K562 (cell line): ENCODE results near the gene PTOV1. TPM values are rescaled to one million over a fixed set of nuclear protein-coding genes. Genes with fewer than 3 reads are reported as not detected.
A peak's percentile ranks its signal among the peaks of the same experiment; 100 is the strongest.

ENCODE experiments used
- ATAC-seq: fragments of 200-7000 bp; cut with Tn5 transposase; 3 replicates; pipeline ENCODE4 v1.9.1; 2020; ENCODE audit warnings: moderate library complexity
- BruUV-seq: library from RNA; stranded (reverse); fragments of 400-500 nt; replicated peaks from 2 replicates; lab custom pipeline; 2021; lab: Mats Ljungman, UMichigan
- CTCF ChIA-PET: fragments of 300-600 bp; formaldehyde crosslinking; extraction: SDS; loops from one replicate; lab custom pipeline; 2021; ENCODE audit warnings: low intra/inter-chr PET ratio; lab: Yijun Ruan, JAX
- POLR2A ChIA-PET: fragments of 300-600, 350-650 bp; sonication (Branson Sonifier 250); formaldehyde crosslinking; extraction: SDS; loops from one replicate; lab custom pipeline; 2021; ENCODE audit warnings: antibody characterized with exemption, inconsistent platforms; lab: Yijun Ruan, JAX
- DNase-seq, 4 experiments: peaks; one replicate each; pipeline versions ENCODE4 v3.0.0 to v3.0.0-alpha.2; 2011 to 2018; ENCODE audit warnings: low spot score in 3 of 4, mixed read lengths in 3 of 4; ENCODE audit errors: extremely low read depth in 1 of 4
- FAIRE-seq: peaks from 2 replicates; lab custom pipeline; 2011; peaks lifted over from hg19 to GRCh38; lab: Jason Lieb, UNC
- H2AFZ ChIP-seq: 2 replicates; pipeline ENCODE4 v1.6.0; 2011; ENCODE audit warnings: low read depth, low read length, control low read depth, inconsistent platforms
- H3K27ac ChIP-seq: fragments of 200-600 bp; 3 replicates; pipeline ENCODE4 v1.8.0; 2011; ENCODE audit warnings: low read depth, mild to moderate bottlenecking, control low read depth, inconsistent platforms, low read length, moderate library complexity, mixed read lengths; ENCODE audit errors: extremely low read depth
- H3K27me3 ChIP-seq, 2 experiments: fragments of 300-600 bp in 1 of 2; 2 replicates in 1 of 2; 3 replicates in 1 of 2; pipeline versions ENCODE4 v1.6.0 to v1.8.0; 2011; ENCODE audit warnings: inconsistent platforms in 2 of 2, low read length in 2 of 2, mild to moderate bottlenecking in 1 of 2, mixed read lengths in 1 of 2, moderate library complexity in 1 of 2; ENCODE audit not compliant: control insufficient read depth in 2 of 2, insufficient read depth in 2 of 2
- H3K36me3 ChIP-seq: fragments of 300-600 bp; 3 replicates; pipeline ENCODE4 v1.8.0; 2011; ENCODE audit warnings: mild to moderate bottlenecking, low read length, inconsistent platforms; ENCODE audit not compliant: control insufficient read depth, insufficient read depth
- H3K4me1 ChIP-seq, 2 experiments: fragments of 200-600 bp in 1 of 2; replicated peaks in 1 of 2; 2 replicates in 1 of 2; 3 replicates in 1 of 2; pipeline versions ENCODE4 v1.5.1 to v1.8.0; 2011; ENCODE audit warnings: inconsistent platforms in 2 of 2, low read length in 2 of 2, mild to moderate bottlenecking in 1 of 2, mixed read lengths in 1 of 2, moderate library complexity in 1 of 2; ENCODE audit not compliant: control insufficient read depth in 2 of 2, insufficient read depth in 2 of 2
- H3K4me2 ChIP-seq: 2 replicates; pipeline ENCODE4 v1.6.1; 2011; ENCODE audit warnings: low read length, control low read depth, inconsistent platforms, mixed read lengths; ENCODE audit not compliant: insufficient read depth
- H3K4me3 ChIP-seq: fragments of 200-600 bp; sonication (generic), shearing (Covaris generic); 2 replicates; pipeline ENCODE4 v1.5.1; 2016; ENCODE audit warnings: control low read depth, inconsistent platforms
- H3K79me2 ChIP-seq: fragments of 200-600 bp; 3 replicates; pipeline ENCODE4 v1.8.0; 2011; ENCODE audit warnings: low read length, inconsistent platforms; ENCODE audit not compliant: control insufficient read depth, insufficient read depth
- H3K9ac ChIP-seq, 2 experiments: 2 replicates each; pipeline versions ENCODE4 v1.6.0 to v1.6.1; 2011; ENCODE audit warnings: low read depth in 2 of 2, low read length in 2 of 2, control low read depth in 1 of 2, inconsistent platforms in 1 of 2, mild to moderate bottlenecking in 1 of 2, mixed read lengths in 1 of 2; ENCODE audit not compliant: insufficient read depth in 1 of 2
- H3K9me1 ChIP-seq: one replicate; pipeline ENCODE4 v1.6.0; 2011; ENCODE audit warnings: inconsistent platforms, mild to moderate bottlenecking, low read length, moderate library complexity; ENCODE audit not compliant: control insufficient read depth, insufficient read depth
- H3K9me3 ChIP-seq: replicated peaks from 2 replicates; pipeline ENCODE4 v1.5.1; 2011; ENCODE audit warnings: low read depth, low read length, inconsistent platforms; ENCODE audit not compliant: control insufficient read depth, insufficient read depth
- H4K20me1 ChIP-seq: replicated peaks from 2 replicates; pipeline ENCODE4 v1.6.1; 2011; ENCODE audit warnings: low read length, inconsistent platforms, mixed read lengths; ENCODE audit not compliant: control insufficient read depth, insufficient read depth
- COPS2 ChIP-seq: fragments of 450-650 bp; conservative IDR thresholded peaks from 2 replicates; pipeline ENCODE4 v1.6.1; 2016; ENCODE audit warnings: mild to moderate bottlenecking, moderate library complexity
- ESRRA ChIP-seq: fragments of 450-650 bp; IDR thresholded peaks from 2 replicates; pipeline ENCODE4 v1.6.1; 2014; ENCODE audit warnings: low read depth, mild to moderate bottlenecking, moderate library complexity, borderline replicate concordance
- FOXA3 ChIP-seq, 2 experiments: fragments of 450-650 bp in 1 of 2; sonication (generic) in 1 of 2; formaldehyde crosslinking; IDR thresholded peaks in 1 of 2; conservative IDR thresholded peaks in 1 of 2; 2 replicates each; pipeline versions ENCODE4 v1.4.0 to v1.8.0; 2020 to 2022; ENCODE audit warnings: mild to moderate bottlenecking in 2 of 2, missing genetic modification reagents in 1 of 2
- FUS ChIP-seq: fragments of 200-400 bp; formaldehyde crosslinking; optimal IDR thresholded peaks from 2 replicates; pipeline ENCODE3; 2017; ENCODE audit warnings: low read depth, low read length
- GTF2F1 ChIP-seq: IDR thresholded peaks from 2 replicates; pipeline ENCODE4 v1.6.1; 2011; ENCODE audit warnings: low read depth, low read length, improper control_type of control experiment
- KHSRP ChIP-seq: fragments of 450-650 bp; IDR thresholded peaks from 2 replicates; pipeline ENCODE4 v1.6.1; 2017
- MYNN ChIP-seq, 2 experiments: sonication (generic); formaldehyde crosslinking in 1 of 2; IDR thresholded peaks; 2 replicates each; pipeline versions ENCODE4 v1.5.0 to v1.6.1; 2016 to 2020; ENCODE audit warnings: antibody characterized with exemption in 1 of 2, missing genetic modification reagents in 1 of 2
- NCOR1 ChIP-seq: fragments of 450-650 bp; IDR thresholded peaks from 2 replicates; pipeline ENCODE4 v1.6.1; 2016; ENCODE audit warnings: mild to moderate bottlenecking, moderate library complexity
- POLR2A ChIP-seq: fragments of 450-650 bp; conservative IDR thresholded peaks from 2 replicates; pipeline ENCODE4 v1.6.1; 2016
- POLR2G ChIP-seq: fragments of 200-400 bp; formaldehyde crosslinking; IDR thresholded peaks from 2 replicates; pipeline ENCODE4 v1.6.1; 2017; ENCODE audit warnings: low read depth, mild to moderate bottlenecking, antibody characterized with exemption, low read length, moderate library complexity
- RBFOX2 ChIP-seq: fragments of 200-400 bp; formaldehyde crosslinking; IDR thresholded peaks from 2 replicates; pipeline ENCODE4 v1.6.1; 2017; ENCODE audit warnings: low read depth, mild to moderate bottlenecking, low read length, moderate library complexity
- RBM15 ChIP-seq: fragments of 200-400 bp; formaldehyde crosslinking; IDR thresholded peaks from 2 replicates; pipeline ENCODE4 v1.6.1; 2018; ENCODE audit warnings: mild to moderate bottlenecking, low read length, moderate library complexity; ENCODE audit not compliant: insufficient read depth
- RCOR1 ChIP-seq, 2 experiments: IDR thresholded peaks; 2 replicates each; pipeline ENCODE4 v1.6.1; 2012; ENCODE audit warnings: low read depth in 2 of 2, low read length in 2 of 2, borderline replicate concordance in 1 of 2, improper control_type of control experiment in 1 of 2
- SRF ChIP-seq, 2 experiments: fragments of 250-450, 450-650 bp in 1 of 2; sonication (Bioruptor Pico) in 1 of 2; sonication (generic) in 1 of 2; formaldehyde crosslinking; IDR thresholded peaks; 2 replicates each; pipeline versions ENCODE4 v1.5.0 to v1.5.1; 2020 to 2022; ENCODE audit warnings: mild to moderate bottlenecking in 1 of 2, missing genetic modification reagents in 1 of 2
- SRSF9 ChIP-seq: fragments of 200-400 bp; formaldehyde crosslinking; IDR thresholded peaks from 2 replicates; pipeline ENCODE4 v1.6.1; 2017; ENCODE audit warnings: low read depth, low read length, borderline replicate concordance
- TEAD4 ChIP-seq, 2 experiments: sonication (generic) in 1 of 2; formaldehyde crosslinking in 1 of 2; IDR thresholded peaks; 2 replicates each; pipeline versions ENCODE4 v1.6.1 to v1.8.0; 2012 to 2022; ENCODE audit warnings: borderline replicate concordance in 1 of 2, inconsistent platforms in 1 of 2, low read length in 1 of 2, mild to moderate bottlenecking in 1 of 2, missing genetic modification reagents in 1 of 2
- ZBTB33 ChIP-seq: sonication (generic); formaldehyde crosslinking; IDR thresholded peaks from 2 replicates; pipeline ENCODE4 v1.8.1; 2023; ENCODE audit warnings: mild to moderate bottlenecking, missing genetic modification reagents
- ZC3H11A ChIP-seq: IDR thresholded peaks from 2 replicates; pipeline ENCODE4 v1.6.1; 2012; ENCODE audit warnings: low read depth, low read length, improper control_type of control experiment
- ZKSCAN8 ChIP-seq: fragments of 200-800 bp; sonication (Bioruptor generic); IDR thresholded peaks from 2 replicates; pipeline ENCODE4 v1.6.1; 2016; ENCODE audit warnings: missing genetic modification characterization, missing compliant biosample characterization
- ZNF699 ChIP-seq: fragments of 250-450 bp; sonication (Bioruptor Pico); IDR thresholded peaks from 2 replicates; pipeline ENCODE4 v1.8.0; 2021; ENCODE audit warnings: mild to moderate bottlenecking, moderate library complexity; ENCODE audit not compliant: insufficient replicate concordance
- WGBS: fragments of 100-300 bp; shearing (Covaris generic); methylation state at CpG from one replicate; pipeline ENCODE4 v1.1.6; 2016; ENCODE audit warnings: low coverage, mixed read lengths; ENCODE audit not compliant: insufficient coverage; ENCODE audit errors: missing lambda C conversion rate; 5-methylcytosine and 5-hydroxymethylcytosine counted together
- in situ Hi-C: fragments of 300-500 bp; cut with MboI; formaldehyde crosslinking; loops from 4 replicates; pipeline ENCODE4 v1.15.0; 2018; ENCODE audit warnings: inconsistent platforms, mixed read lengths
- intact Hi-C: fragments of 100-400 bp; cut with micrococcal nuclease; formaldehyde crosslinking; loops from 2 replicates; pipeline ENCODE4 v1.14.2; 2022
- polyA plus RNA-seq, 8 experiments: library from polyadenylated mRNA; depleted of rRNA in 4 of 8; stranded (reverse) in 5 of 8; unstranded in 3 of 8; fragments of >200 nt; fragmentation: Nextera tagmentation in 2 of 8; fragmentation: Illumina TruSeq in 1 of 8; extraction: Ambion mirVana in 2 of 8; extraction: Trizol in 1 of 8; gene quantifications; 2 replicates each; pipeline versions ENCODE4 v1.2.1 to v1.2.3, GENCODE V29; 2011 to 2014; ENCODE audit warnings: inconsistent platforms in 1 of 8, missing spikeins in 1 of 8
- total RNA-seq, 7 experiments: library from RNA; depleted of rRNA in 6 of 7; stranded (reverse); fragments of >200 nt in 6 of 7; fragmentation: Illumina TruSeq in 2 of 7; extraction: Trizol in 2 of 7; gene quantifications; 2 replicates each; pipeline versions ENCODE4 v1.2.1 to v1.2.3, GENCODE V29; 2011 to 2021; ENCODE audit warnings: low replicate concordance in 1 of 7

The PTOV1 gene
- total and polyA plus RNA-seq, 9 of the 15 experiments (the other 6 are each of a cell fraction or from before 2014, with no cell fraction given): 4.9 to 169 (median 43.5) TPM

GRCh38 chr19:49855676-49856573, 5.0 kb downstream of the PTOV1 start:
- Histone ChIP-seq H3K36me3 (peaks cover 82% of the 10 kb centered on the region), H3K4me1 (peaks cover 11 to 79% of the 10 kb centered on the region in 2 experiments), H3K27ac (no peak overlapping the region), H4K20me1 (peaks cover 27% of the 10 kb centered on the region), H3K9me1 (peaks cover 8% of the 10 kb centered on the region), H2AFZ (no peak overlapping the region), H3K9ac (peak overlapping the region in 1 of 2 experiments; percentile 36; a peak in 1 of 4 replicates), H3K4me2 (no peak overlapping the region), H3K79me2 (peaks cover 36% of the 10 kb centered on the region), H3K9me3 (no peaks in the 10 kb centered on the region), H3K27me3 (no peaks in the 10 kb centered on the region), H3K4me3 (no peak overlapping the region)
- ChIA-PET POLR2A (interaction anchor here (0.5 to 0.9 kb wide), 2 partner anchors 10 to 20 kb away, joined by 3 to 4 read pairs; no protein-coding TSS in a partner anchor), CTCF (no interaction called here)
- WGBS: 77% methylated on average over 18 of the region's 21 CpGs
- in situ Hi-C loops (no loop called here), intact Hi-C loops (no loop called here)
- ATAC-seq (no peak), FAIRE-seq (no peak), DNase-seq (no peak)
- TSS peak; percentile 13 for BruUV-seq
- TF ChIP-seq MYNN (IDR thresholded peaks at IDR 0.05): 0 out of 2 replicates have a peak, but pooled peaks have one; percentile 11
- no peak for TF ChIP-seq MYNN (CRISPR knock-in tag; IDR thresholded peaks at IDR 0.05)
- TF ChIP-seq FUS: no peak
- 0 out of 4 replicates have a peak, but pooled peaks of 1 of the 2 experiments have one; percentile 19 for TF ChIP-seq FOXA3 (CRISPR knock-in tag; conservative IDR thresholded peaks at IDR 0.05 in 1 of 2, IDR thresholded peaks at IDR 0.05 in 1 of 2)
- peak; percentile 98 for TF ChIP-seq ZKSCAN8 (CRISPR knock-in tag)
- no peak for TF ChIP-seq RCOR1 (IDR thresholded peaks at IDR 0.05; ENCODE audit: borderline replicate concordance in 1 of 2, low read depth in 2 of 2, low read length in 2 of 2)
- peak; percentile 43 for TF ChIP-seq RBFOX2
- TF ChIP-seq TEAD4 (IDR thresholded peaks at IDR 0.05; ENCODE audit: low read length): 0 out of 2 replicates have a peak, but pooled peaks have one; percentile 8
- TF ChIP-seq TEAD4 (CRISPR knock-in tag; IDR thresholded peaks at IDR 0.05; ENCODE audit: borderline replicate concordance): no peak
- no peak for TF ChIP-seq SRSF9
- no peak for TF ChIP-seq GTF2F1
- no peak for TF ChIP-seq ZC3H11A
- TF ChIP-seq NCOR1: 0 out of 2 replicates have a peak, but pooled peaks have one; percentile 5
- TF ChIP-seq POLR2G: peak; percentile 34; the same call in 1 of the 2 replicates
- no peak for TF ChIP-seq KHSRP
- TF ChIP-seq COPS2: no peak
- no peak for TF ChIP-seq SRF (CRISPR knock-in tag; IDR thresholded peaks at IDR 0.05)
- TF ChIP-seq POLR2A: peak; percentile 61
- peak; percentile 22; the same call in 1 of the 2 replicates for TF ChIP-seq ZBTB33 (CRISPR knock-in tag)
- no peak for TF ChIP-seq ZNF699 (CRISPR knock-in tag)
- no peak for TF ChIP-seq ESRRA
- no peak for TF ChIP-seq RBM15
